Endothelial cell of umbilical vein (primary cell): Measurements from ENCODE around the gene ARPC1B.
A peak's percentile ranks its signal among the peaks of the same experiment; 100 is the strongest.

ENCODE experiments used
- EZH2 ChIP-seq: IDR thresholded peaks from 2 replicates; pipeline ENCODE4 v1.6.1; 2012; ENCODE audit warnings: borderline replicate concordance, low read depth, mild to moderate bottlenecking, moderate library complexity, low read length, inconsistent platforms; ENCODE audit not compliant: severe bottlenecking
- FOS ChIP-seq: IDR thresholded peaks from 2 replicates; pipeline ENCODE4 v1.6.1; 2011; ENCODE audit warnings: mild to moderate bottlenecking, low read length, moderate library complexity, borderline replicate concordance; ENCODE audit not compliant: insufficient read depth
- GATA2 ChIP-seq: IDR thresholded peaks from 2 replicates; pipeline ENCODE4 v1.7.0; 2011; ENCODE audit warnings: low read depth, mild to moderate bottlenecking, moderate library complexity, mixed read lengths, low read length; ENCODE audit not compliant: insufficient read length, insufficient read depth
- JUN ChIP-seq: IDR thresholded peaks from 2 replicates; pipeline ENCODE4 v1.6.1; 2011; ENCODE audit warnings: borderline replicate concordance, low read depth; ENCODE audit not compliant: insufficient read length, insufficient read depth
- MYC ChIP-seq: IDR thresholded peaks from one replicate; pipeline ENCODE4 v1.6.1; 2011; ENCODE audit warnings: mild to moderate bottlenecking, low read depth, low read length
- POLR2A ChIP-seq: IDR thresholded peaks from 2 replicates; pipeline ENCODE4 v1.6.1; 2012; ENCODE audit warnings: low read depth, mild to moderate bottlenecking, control low read depth, low read length
- POLR2AphosphoS5 ChIP-seq: IDR thresholded peaks from 2 replicates; pipeline ENCODE4 v1.6.1; 2012; ENCODE audit warnings: low read depth, mild to moderate bottlenecking, control low read depth, low read length, moderate library complexity; ENCODE audit not compliant: insufficient read depth
- TF ChIP-seq, protein P1 (sequence below), 2 donors: IDR thresholded peaks; 1 replicate in 1 of 2; 2 replicates in 1 of 2; pipeline ENCODE4 v1.5.1; 2011; ENCODE audit warnings: low read length in 2 of 2, mild to moderate bottlenecking in 2 of 2, moderate library complexity in 2 of 2, control low read depth in 1 of 2, inconsistent platforms in 1 of 2, low read depth in 1 of 2; ENCODE audit not compliant: insufficient read depth in 1 of 2; ENCODE audit errors: extremely low read depth in 1 of 2
- TF ChIP-seq, protein P2 (sequence below): IDR thresholded peaks from 2 replicates; pipeline ENCODE4 v1.6.1; 2011; ENCODE audit not compliant: insufficient read depth, insufficient read length

DNA sequence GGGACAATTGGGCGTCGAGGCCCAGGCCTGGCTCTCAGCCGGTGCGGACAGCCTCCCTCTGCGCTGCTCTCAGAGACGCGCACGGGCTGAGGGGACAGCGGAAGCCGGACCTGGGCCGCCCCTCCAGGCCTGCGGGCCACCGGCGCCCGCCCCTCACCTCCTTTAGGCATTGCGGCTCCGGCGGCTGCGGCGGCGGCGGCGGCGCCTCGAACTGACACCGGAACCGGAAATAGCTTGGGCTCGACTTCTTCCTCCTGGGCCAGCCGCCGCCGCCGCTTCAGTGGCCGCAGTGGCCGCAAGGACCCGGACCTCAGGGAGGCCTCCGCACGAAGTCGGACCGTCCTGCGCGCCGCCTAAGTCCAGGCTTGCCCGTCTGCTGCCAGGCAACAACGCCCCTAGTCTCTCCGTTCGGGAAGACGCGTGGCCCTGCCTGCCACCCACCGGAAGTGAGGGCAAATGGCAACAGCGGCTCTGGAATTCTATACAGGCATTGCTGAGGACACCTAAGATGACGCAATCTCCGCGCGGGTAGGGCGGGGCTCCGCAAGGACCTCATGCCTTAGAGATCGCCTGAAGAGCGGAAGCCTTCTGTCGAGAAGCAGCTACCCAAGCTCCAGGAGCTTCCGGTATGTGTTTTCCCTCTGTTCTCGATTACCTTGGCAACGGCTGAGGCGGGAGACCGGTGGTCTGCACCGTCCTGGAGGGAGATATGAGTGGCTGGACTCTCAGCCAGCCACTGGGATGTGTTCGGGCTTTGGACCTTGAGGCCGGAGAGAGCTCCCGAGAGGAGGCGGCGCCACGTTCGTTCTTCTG lies 34.1 kb downstream of the ARPC1B start, which contains the start of the genes BUD31 and PDAP1:
- TF ChIP-seq, protein P1, sequence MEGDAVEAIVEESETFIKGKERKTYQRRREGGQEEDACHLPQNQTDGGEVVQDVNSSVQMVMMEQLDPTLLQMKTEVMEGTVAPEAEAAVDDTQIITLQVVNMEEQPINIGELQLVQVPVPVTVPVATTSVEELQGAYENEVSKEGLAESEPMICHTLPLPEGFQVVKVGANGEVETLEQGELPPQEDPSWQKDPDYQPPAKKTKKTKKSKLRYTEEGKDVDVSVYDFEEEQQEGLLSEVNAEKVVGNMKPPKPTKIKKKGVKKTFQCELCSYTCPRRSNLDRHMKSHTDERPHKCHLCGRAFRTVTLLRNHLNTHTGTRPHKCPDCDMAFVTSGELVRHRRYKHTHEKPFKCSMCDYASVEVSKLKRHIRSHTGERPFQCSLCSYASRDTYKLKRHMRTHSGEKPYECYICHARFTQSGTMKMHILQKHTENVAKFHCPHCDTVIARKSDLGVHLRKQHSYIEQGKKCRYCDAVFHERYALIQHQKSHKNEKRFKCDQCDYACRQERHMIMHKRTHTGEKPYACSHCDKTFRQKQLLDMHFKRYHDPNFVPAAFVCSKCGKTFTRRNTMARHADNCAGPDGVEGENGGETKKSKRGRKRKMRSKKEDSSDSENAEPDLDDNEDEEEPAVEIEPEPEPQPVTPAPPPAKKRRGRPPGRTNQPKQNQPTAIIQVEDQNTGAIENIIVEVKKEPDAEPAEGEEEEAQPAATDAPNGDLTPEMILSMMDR (IDR thresholded peaks at IDR 0.05; ENCODE audit: extremely low read depth in 1 of 2, insufficient read depth in 1 of 2, low read depth in 1 of 2, low read length in 2 of 2) = no peak
- TF ChIP-seq POLR2AphosphoS5 (peak; percentile 79), POLR2A (peak; percentile 91), JUN (peak; percentile 84), EZH2 (no peak), MYC (no peak), GATA2 (no peak), FOS (no peak)
- TF ChIP-seq, protein P2, sequence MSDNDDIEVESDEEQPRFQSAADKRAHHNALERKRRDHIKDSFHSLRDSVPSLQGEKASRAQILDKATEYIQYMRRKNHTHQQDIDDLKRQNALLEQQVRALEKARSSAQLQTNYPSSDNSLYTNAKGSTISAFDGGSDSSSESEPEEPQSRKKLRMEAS = peak; percentile 51
